ENCODE results near the gene BCL2.
"Not testable (repeated sequence)": the region's sequence is repeated elsewhere in the genome, so short reads cannot be mapped to it uniquely, and the experiment has no call there.

BCL2 gene

GRCh38 chr18:63257453-63257852 is 62.1 kb downstream of the BCL2 start:
- no peak for DNase-seq

GRCh38 chr18:63255435-63255834 is 64.1 kb downstream of the BCL2 start:
- DNase-seq: no peak

- DNase-seq: no peak
Measured at GRCh38 chr18:63254716-63255399, 64.7 kb downstream of the BCL2 start.

DNA sequence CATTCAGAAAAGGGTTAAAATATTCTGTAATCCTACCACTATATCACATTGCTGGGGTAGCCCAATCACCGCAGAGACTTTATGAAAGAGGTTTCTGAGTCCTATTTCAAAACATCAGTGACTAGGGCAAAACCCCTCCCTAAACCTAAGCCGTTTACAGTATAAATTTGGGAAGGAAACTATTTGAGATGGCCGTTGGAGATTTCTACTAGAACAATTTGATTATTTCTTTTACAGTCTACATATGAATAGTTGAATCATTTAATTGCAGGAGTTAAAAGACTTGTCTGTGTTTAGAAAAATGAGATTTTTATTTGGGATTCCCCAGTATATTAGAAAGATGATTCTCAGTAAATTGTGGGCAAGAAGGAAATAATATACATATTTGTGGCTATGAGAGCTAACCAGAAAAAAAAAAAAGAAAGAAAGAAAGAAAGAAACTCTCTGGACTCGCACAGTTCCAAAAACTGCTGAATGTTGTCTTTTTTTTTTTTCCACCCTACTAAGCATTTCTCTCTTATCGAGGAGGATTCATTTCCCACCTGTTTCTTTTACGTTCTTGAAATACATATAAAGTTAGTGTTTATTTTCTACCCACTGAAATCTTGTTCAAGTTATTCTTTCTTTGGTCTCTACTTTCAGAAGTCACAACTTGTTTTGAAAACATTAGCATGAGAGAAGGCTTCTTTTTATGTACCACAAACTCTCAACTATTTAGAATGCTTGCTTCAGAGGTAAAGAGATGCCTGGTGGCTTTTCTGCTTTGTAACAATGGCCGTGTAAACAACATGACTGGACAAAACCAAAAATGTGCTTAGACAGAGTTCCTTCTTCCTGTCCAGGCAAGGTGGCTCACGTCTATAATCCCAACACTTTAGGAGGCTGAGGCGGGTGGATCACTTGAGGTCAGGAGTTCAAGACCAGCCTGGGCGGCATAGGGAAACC is 65.9 kb downstream of the BCL2 start:
- no peak for DNase-seq

GRCh38 chr18:63253014-63253413 is 66.6 kb downstream of the BCL2 start:
- DNase-seq: no peak

- no peak for DNase-seq
Measured at GRCh38 chr18:63249771-63250170, 69.8 kb downstream of the BCL2 start.

DNA sequence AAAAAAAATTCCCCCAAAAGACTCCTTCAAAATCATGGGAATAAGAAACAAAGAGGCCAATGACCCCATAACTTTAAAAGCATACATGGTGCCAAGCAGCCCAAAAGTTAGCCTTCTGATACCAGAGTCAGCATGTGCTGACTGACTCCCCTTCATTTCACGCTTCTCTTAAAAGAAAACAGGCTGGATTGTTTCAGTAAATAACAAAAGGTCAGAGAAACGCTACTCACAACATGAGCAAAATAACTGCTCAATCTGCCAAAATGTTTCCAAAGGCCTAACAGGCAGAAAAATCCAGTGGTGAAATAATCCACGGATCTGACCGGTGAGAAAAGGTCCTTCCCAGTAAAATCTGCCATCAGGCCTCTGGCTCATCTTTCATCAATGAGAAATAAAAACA is 71.6 kb downstream of the BCL2 start:
- DNase-seq: no peak

GRCh38 chr18:63247506-63247905 is 72.1 kb downstream of the BCL2 start:
- no peak for DNase-seq

- DNase-seq: no peak
Measured at GRCh38 chr18:63245600-63245999, 74.0 kb downstream of the BCL2 start.

- DNase-seq: no peak
Measured at GRCh38 chr18:63244607-63245006, 75.0 kb downstream of the BCL2 start.

DNA sequence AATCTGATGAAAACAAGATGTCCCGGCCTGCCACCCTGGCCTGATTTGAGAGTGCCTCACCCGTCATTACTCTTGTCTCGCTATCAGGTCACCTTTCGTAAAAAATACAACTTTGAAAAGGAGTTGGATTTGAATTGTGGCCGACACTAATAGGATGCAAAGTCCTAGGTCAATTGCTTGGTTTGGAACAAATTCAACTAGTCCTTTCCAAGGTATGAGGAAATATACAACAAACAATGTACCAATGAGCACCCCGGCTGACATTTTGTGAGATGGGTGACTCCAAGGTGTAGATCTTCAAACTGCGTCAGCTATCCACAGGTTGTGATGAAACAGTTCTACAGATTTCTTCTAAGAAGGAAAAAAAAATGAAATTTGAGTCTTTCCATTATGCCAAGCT is 77.8 kb downstream of the BCL2 start:
- no peak for DNase-seq

DNA sequence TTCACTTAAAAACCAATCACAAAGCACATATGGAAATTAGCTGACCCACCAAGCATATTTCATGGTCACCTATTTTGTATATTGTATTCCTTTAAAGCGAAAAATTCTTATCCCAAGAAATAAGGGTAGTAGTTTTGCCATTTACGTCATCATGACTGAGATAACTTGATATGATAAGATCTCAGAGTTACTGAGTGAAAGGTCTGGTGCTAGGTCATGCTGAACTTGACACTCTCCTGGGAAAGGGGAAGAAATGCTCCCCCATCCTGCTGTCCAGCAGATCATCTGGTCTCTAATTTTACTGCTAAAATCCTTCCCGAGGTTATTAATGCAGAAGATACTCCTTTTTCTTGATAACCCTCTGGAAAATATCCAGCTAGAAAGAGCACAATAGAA is 78.3 kb downstream of the BCL2 start:
- no peak for DNase-seq

DNA sequence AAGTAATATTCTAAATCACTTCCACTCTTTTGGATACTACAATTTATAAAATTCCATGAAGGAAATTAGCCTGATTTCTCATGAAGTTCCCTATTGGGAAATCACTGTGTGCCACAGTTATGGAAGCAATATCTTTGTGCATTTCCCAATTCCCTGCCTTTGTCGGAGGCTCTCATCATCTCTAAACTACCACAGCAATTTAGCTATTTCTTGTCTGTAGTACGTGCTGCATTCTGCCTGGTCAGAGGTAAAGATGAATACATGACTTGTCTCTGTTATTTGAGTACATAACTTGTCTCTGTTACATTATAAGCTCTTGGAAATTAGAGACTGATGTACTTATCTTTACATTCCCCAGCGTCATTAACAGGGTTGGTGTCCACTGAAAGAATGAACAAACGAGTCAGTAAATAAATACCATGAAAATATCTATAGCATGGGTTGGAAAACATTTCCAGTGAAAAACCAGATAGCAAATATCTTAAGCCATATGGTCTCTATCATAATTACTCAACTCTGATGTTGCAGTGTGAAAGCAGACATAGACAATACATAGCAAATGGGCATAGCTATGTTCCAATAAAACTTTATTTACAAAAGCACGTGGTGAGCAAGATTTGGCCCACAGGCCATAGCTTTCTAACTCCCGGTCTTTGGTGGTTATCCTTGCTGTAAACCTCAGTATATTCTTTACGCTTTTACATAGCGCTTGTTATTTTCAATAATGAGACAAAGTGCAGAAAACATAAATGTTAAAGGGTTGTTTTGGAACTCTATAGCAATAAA is 78.8 kb downstream of the BCL2 start:
- no peak for DNase-seq

- no peak for DNase-seq
Measured at GRCh38 chr18:63238693-63239075, 80.9 kb downstream of the BCL2 start.

- DNase-seq: no peak
Measured at GRCh38 chr18:63237881-63238692, 81.5 kb downstream of the BCL2 start.

DNA sequence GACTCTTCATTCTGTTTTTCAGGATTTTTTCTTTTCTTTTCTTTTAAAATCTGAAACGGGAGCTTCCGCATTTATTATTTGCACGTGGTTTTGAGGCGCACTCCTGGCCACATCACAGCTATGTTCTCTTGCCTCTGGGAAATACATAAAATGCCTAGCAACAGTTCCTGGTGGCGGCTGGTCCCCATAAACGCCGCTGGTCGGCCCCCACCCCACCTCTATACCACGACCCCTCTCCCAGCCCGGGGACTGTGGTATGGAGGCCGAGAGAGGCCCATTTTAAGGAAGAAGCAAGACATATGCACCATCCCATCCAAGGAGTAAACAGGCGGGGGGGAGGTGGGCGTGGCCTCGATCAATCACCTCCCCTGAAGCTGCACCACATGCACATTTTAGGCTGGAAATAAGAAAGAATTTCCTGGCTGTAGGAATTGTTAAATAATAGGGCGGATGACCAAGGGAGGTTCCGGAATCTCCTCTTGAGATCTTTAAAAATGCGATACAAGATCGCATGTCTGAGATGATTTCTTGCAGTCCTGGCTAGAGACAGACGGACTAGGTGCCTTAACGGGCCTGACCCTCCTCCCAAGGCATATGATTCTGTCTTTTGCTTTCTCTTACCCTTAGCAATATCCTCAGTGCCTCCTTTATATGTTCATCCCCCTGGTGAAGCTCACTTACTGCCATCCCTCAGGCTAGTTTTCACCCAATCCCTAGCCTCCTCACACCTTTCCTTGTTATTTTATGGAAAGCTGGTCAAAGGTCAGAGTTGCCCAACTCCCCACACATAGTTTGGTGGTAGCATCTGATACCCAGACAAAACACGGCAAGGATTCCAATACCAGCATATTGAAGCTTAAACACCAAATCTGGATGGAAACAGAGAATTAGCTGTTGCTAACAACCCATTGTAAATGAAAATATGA is 82.4 kb downstream of the BCL2 start:
- no peak for DNase-seq

- DNase-seq: no peak
Measured at GRCh38 chr18:63236406-63236805, 83.2 kb downstream of the BCL2 start.

DNA sequence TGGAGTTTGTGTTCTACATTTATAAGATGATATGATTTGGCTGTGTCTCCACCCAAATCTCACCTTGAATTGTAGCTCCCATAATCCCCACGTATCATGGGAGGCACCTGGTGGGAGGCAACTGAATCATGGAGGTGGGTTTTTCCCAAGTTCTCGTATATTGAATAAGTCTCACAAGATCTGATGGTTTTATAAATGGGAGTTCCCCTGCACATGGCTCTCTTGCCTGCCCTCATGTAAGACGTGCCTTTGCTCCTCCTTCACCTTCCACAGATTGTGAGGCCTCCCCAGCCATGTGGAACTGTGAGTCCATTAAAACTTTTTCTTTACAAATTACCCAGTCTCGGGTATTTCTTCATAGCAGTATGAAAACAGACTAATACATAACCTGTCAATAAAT is 83.6 kb downstream of the BCL2 start:
- DNase-seq: not testable (repeated sequence)

- no peak for DNase-seq
Measured at GRCh38 chr18:63234841-63235240, 84.7 kb downstream of the BCL2 start.

DNA sequence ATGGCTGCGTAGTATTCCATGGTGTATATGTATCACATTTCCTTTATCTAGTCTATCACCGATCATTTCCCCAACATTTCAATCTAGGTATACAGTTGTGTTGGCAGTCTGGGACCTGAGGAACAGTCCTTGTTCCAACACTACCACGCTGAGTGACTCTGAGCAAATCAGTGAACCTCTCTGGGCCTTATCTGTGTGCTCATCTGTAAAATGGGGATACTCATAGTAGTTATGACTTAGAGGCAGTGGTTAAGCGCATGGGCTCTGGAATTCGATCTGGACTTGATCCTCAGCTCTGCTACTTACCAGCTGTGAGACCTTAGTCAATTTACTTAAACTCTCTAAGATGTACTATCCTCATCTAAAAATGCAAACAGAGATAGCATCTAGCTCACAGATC is 85.1 kb downstream of the BCL2 start:
- DNase-seq: no peak

- DNase-seq: no peak
Measured at GRCh38 chr18:63233334-63233733, 86.2 kb downstream of the BCL2 start.
